Activated CD4-positive, alpha-beta T cell treated with anti-CD3 and anti-CD28 coated beads, Interleukin-2, amount 10 ng/mL, durations not matched to agents 24 days and 14 days (primary cell): ENCODE measurements around the gene KRT1. TPM values are rescaled to one million over a fixed set of nuclear protein-coding genes. Genes with fewer than 3 reads are reported as not detected.
"Not testable (repeated sequence)": the region's sequence is repeated elsewhere in the genome, so short reads cannot be mapped to it uniquely, and the experiment has no call there.

Experiments
- DNase-seq: peaks from one replicate; pipeline ENCODE4 v3.0.0; 2022
- H3K27ac Mint-ChIP-seq: one replicate; pipeline ENCODE4 v1.8.0; 2022; ENCODE audit warnings: mild to moderate bottlenecking, mixed read lengths
- H3K27me3 Mint-ChIP-seq: one replicate; pipeline ENCODE4 v1.8.0; 2022; ENCODE audit warnings: mixed read lengths
- H3K36me3 Mint-ChIP-seq: one replicate; pipeline ENCODE4 v1.8.0; 2022; ENCODE audit warnings: low read depth, mild to moderate bottlenecking, mixed read lengths
- H3K4me1 Mint-ChIP-seq: one replicate; pipeline ENCODE4 v1.8.0; 2021; ENCODE audit warnings: mixed read lengths
- H3K4me3 Mint-ChIP-seq: one replicate; pipeline ENCODE4 v1.8.0; 2022; ENCODE audit warnings: mild to moderate bottlenecking, moderate library complexity, mixed read lengths
- H3K9me3 Mint-ChIP-seq: one replicate; pipeline ENCODE4 v1.8.0; 2021; ENCODE audit warnings: mixed read lengths
- intact Hi-C: fragments of 100-400 bp; cut with micrococcal nuclease; formaldehyde crosslinking; loops from one replicate; pipeline ENCODE4 v1.15.1; 2023
- total RNA-seq: library from RNA; stranded (reverse); gene quantifications from 2 replicates; pipeline ENCODE4 v1.2.3, GENCODE V29; 2022

KRT1 gene
- total RNA-seq, 1 donor from 2014 or later = not detected

- H3K27ac Mint-ChIP-seq, H3K9me3 Mint-ChIP-seq, H3K36me3 Mint-ChIP-seq, H3K4me1 Mint-ChIP-seq, H3K4me3 Mint-ChIP-seq, DNase-seq, intact Hi-C loops: not testable (repeated sequence)
- H3K27me3 Mint-ChIP-seq = peaks cover 16% of the 10 kb centered on the region
Measured at GRCh38 chr12:52669941-52670340, 10.3 kb downstream of the KRT1 start.

- intact Hi-C loops = no loop called here
Measured at GRCh38 chr12:52669426-52669825, 10.8 kb downstream of the KRT1 start.

DNA sequence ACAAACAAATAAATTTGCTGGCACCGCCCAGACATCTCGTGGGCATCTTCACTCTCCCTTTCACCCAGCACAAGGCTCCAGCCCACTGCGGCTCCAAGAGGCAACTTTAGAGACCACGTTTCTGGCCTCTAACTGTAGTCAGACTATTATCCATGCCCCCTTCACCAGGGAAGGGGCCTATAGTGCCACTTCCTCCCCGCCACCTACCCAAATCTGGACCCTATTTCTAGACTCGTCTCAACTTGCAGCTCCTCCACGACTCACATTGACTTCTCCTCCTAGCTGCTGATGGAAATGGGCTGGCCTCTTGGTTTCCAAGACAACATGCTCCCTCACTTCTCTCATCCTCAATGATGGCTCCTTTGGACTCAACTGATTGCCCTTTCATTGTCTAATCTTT lies 12.3 kb downstream of the KRT1 start:
- no peaks in the 10 kb centered on the region for H3K4me1 Mint-ChIP-seq
- no peak overlapping the region for H3K4me3 Mint-ChIP-seq
- H3K27me3 Mint-ChIP-seq = peaks cover 20% of the 10 kb centered on the region
- no peaks in the 10 kb centered on the region for H3K36me3 Mint-ChIP-seq
- H3K9me3 Mint-ChIP-seq = no peaks in the 10 kb centered on the region
- H3K27ac Mint-ChIP-seq = no peak overlapping the region
- intact Hi-C loops = no loop called here
- DNase-seq = no peak

More at GRCh38 chr12:52669426-52669825, 10.8 kb downstream of the KRT1 start:
- H3K27me3 Mint-ChIP-seq = peaks cover 16% of the 10 kb centered on the region
- no peak overlapping the region for H3K4me3 Mint-ChIP-seq
- no peaks in the 10 kb centered on the region for H3K36me3 Mint-ChIP-seq
- no peaks in the 10 kb centered on the region for H3K9me3 Mint-ChIP-seq
- DNase-seq = no peak
- no peaks in the 10 kb centered on the region for H3K4me1 Mint-ChIP-seq
- H3K27ac Mint-ChIP-seq = no peak overlapping the region

DNA sequence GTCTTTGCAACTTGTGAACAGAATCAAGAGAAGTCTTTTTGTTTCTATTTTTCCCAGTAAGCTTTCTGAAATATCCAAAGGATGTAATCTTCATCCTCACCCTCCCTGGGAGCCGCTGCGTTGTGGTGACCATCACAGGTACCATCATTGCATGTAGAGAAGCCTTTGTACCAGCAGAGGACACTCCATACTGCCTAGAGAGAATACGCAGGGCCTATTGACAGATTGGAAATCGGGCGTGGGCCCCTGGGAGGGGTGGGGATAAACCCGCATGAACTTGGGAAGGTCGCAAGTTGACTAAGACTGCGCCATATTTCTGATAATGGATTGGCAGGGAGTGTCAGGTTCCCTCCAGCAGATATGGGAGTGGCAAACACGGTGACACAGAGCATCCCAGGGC lies 12.7 kb downstream of the KRT1 start:
- DNase-seq = no peak
- intact Hi-C loops = no loop called here
- Mint-ChIP-seq H3K4me3 (no peak overlapping the region), H3K4me1 (no peaks in the 10 kb centered on the region), H3K9me3 (no peaks in the 10 kb centered on the region), H3K27me3 (peaks cover 20% of the 10 kb centered on the region), H3K27ac (no peak overlapping the region), H3K36me3 (no peaks in the 10 kb centered on the region)

GRCh38 chr12:52666471-52666870 lies 13.7 kb downstream of the KRT1 start:
- Mint-ChIP-seq H3K4me1 (peaks cover 3% of the 10 kb centered on the region), H3K4me3 (no peak overlapping the region), H3K9me3 (no peaks in the 10 kb centered on the region), H3K36me3 (no peaks in the 10 kb centered on the region), H3K27ac (no peak overlapping the region), H3K27me3 (peaks cover 20% of the 10 kb centered on the region)
- DNase-seq = no peak
- intact Hi-C loops = no loop called here

- Mint-ChIP-seq H3K27ac (no peak overlapping the region), H3K36me3 (no peaks in the 10 kb centered on the region), H3K4me3 (no peak overlapping the region), H3K9me3 (no peaks in the 10 kb centered on the region), H3K4me1 (peaks cover 3% of the 10 kb centered on the region), H3K27me3 (peaks cover 16% of the 10 kb centered on the region)
- DNase-seq = no peak
- intact Hi-C loops = no loop called here
Measured at GRCh38 chr12:52663420-52663819, 16.8 kb downstream of the KRT1 start.

DNA sequence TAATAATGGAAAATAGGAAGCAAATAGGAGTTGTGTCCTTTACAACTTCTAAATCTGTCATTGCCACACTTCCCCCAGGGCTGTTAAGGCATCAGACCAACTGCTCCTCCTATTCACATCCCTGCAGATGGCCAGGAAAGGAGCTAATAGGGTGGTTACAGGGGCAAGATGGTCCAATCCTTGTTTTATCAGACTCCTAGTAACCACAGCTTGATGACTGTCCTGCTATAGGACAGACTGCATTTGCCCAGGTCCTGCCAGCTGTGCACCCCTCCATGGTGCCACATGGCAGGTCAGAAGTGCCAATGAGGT lies 17.3 kb downstream of the KRT1 start:
- DNase-seq = no peak
- peaks cover 18% of the 10 kb centered on the region for H3K27me3 Mint-ChIP-seq
- no peaks in the 10 kb centered on the region for H3K9me3 Mint-ChIP-seq
- no peak overlapping the region for H3K4me3 Mint-ChIP-seq
- H3K36me3 Mint-ChIP-seq = no peaks in the 10 kb centered on the region
- H3K4me1 Mint-ChIP-seq = peaks cover 3% of the 10 kb centered on the region
- H3K27ac Mint-ChIP-seq = no peak overlapping the region
- intact Hi-C loops = no loop called here

DNA sequence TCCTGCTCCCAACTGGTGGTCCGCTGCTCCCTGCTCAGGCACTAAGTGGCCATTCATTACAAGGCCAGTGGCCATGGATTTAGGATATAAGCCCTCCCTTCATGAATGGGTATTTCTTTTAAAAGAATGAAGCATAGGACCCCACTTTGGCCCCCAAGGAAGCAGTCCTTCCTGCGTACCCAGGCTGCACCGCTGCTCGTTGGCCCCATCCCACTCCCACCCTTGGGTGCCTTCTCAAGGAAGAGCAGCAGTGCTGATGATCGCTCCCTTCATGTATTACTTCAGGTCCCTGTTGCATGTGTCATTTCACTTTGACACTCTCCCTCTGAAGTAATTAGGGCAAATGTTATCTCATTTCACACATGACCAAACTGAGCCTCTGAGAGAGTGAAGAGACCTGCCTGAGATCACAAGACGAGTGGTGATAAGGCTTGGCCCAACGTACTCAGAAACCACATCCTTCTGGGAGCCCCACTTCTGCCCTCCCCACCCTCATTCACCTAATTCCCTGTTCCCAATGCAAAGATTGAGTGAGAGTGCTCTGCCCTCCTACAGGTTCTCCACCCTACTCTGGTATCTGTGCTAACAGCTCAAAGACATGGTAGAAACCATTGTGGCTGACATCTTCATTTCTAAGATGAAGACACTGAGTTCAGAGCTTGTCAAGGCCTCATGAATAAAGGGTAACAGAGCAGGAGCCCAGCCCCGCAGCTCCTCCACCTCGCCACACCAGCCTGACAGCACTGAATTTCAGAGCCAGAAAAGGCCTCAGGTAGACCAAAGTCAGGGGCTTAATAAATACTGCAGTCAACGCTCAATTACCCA lies 17.9 kb downstream of the KRT1 start:
- H3K27ac Mint-ChIP-seq = no peak overlapping the region
- H3K36me3 Mint-ChIP-seq = no peaks in the 10 kb centered on the region
- no peak overlapping the region for H3K4me3 Mint-ChIP-seq
- H3K9me3 Mint-ChIP-seq = no peaks in the 10 kb centered on the region
- DNase-seq = no peak
- intact Hi-C loops = no loop called here
- H3K27me3 Mint-ChIP-seq = peaks cover 23% of the 10 kb centered on the region
- H3K4me1 Mint-ChIP-seq = peaks cover 3% of the 10 kb centered on the region

DNA sequence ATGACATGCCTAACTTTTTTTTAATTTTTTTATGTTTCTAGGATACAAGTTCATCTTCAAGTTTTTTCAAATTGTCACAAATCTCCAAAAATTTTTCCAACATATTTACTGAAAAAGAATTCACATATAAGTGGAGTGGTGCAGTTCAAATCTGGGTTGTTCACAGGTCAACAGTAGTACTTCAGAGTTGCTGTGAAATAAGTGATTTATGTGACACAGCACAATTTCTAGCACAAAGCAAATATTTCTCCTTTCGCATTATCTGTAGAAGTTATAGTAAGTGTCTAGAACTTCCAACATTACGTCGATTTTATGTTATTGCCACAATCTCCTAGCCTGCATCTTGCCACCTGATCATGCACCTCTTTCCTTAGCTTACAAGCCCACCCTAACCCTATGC lies 18.5 kb downstream of the KRT1 start:
- no peak overlapping the region for H3K4me3 Mint-ChIP-seq
- H3K9me3 Mint-ChIP-seq = no peaks in the 10 kb centered on the region
- H3K4me1 Mint-ChIP-seq = peaks cover 3% of the 10 kb centered on the region
- no peaks in the 10 kb centered on the region for H3K36me3 Mint-ChIP-seq
- no peak overlapping the region for H3K27ac Mint-ChIP-seq
- intact Hi-C loops = no loop called here
- peaks cover 25% of the 10 kb centered on the region for H3K27me3 Mint-ChIP-seq
- DNase-seq = no peak

DNA sequence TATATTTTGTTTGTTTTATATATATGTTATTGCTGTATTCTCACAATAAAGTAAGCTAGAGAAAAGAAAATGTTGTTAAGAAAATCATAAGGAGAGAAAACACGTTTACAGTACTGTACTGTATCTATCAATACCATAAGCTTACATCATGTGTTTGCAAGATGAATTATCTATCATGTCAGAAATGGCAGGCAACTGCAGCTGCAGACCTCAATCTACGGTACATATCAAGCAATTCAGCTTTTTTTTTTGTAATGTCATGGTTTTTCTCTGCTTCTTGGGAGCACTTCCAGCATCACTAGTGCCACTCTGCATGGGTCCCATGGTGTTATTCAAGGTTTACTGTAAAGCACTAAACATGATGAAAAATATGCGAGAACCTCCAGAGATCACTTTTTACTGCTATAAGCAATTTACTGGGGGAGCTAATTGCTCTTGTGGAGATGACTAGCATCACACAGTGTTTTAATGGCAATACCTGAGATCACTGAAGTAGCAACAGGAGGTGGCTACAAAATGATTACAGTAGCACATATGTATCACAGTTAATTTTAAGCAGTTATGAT lies 19.2 kb downstream of the KRT1 start:
- H3K4me1 Mint-ChIP-seq = peaks cover 3% of the 10 kb centered on the region
- peaks cover 27% of the 10 kb centered on the region for H3K27me3 Mint-ChIP-seq
- no peaks in the 10 kb centered on the region for H3K36me3 Mint-ChIP-seq
- DNase-seq = no peak
- intact Hi-C loops = no loop called here
- H3K9me3 Mint-ChIP-seq = no peaks in the 10 kb centered on the region
- no peak overlapping the region for H3K27ac Mint-ChIP-seq
- no peak overlapping the region for H3K4me3 Mint-ChIP-seq

GRCh38 chr12:52659951-52660350 lies 20.3 kb downstream of the KRT1 start:
- peaks cover 29% of the 10 kb centered on the region for H3K27me3 Mint-ChIP-seq
- intact Hi-C loops = no loop called here
- no peak overlapping the region for H3K4me3 Mint-ChIP-seq
- peaks cover 3% of the 10 kb centered on the region for H3K4me1 Mint-ChIP-seq
- no peak overlapping the region for H3K27ac Mint-ChIP-seq
- DNase-seq = no peak
- H3K9me3 Mint-ChIP-seq = no peaks in the 10 kb centered on the region
- no peaks in the 10 kb centered on the region for H3K36me3 Mint-ChIP-seq

DNA sequence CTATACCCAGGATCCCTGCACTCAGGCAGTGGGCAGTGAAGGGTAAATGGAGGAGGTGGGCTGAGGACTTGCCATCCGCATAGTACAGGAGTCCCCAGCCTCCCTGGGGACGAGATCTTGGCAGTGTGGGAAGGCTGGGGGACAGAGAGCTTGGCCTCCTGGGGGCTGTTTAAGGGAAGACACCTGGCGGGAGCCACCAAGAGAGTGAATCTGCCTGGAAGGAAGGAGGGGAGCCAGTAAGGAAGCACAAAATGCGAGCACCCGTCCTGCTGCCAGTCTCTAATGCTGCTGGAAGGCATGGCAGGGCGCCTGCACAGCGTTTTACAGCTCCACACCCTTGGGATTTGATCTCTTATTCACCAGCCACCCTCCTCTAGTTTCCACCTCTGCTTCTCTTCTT lies 20.8 kb downstream of the KRT1 start:
- Mint-ChIP-seq H3K36me3 (no peaks in the 10 kb centered on the region), H3K27me3 (peaks cover 34% of the 10 kb centered on the region), H3K4me1 (peaks cover 3% of the 10 kb centered on the region), H3K27ac (no peak overlapping the region), H3K9me3 (no peaks in the 10 kb centered on the region), H3K4me3 (no peak overlapping the region)
- intact Hi-C loops = no loop called here
- no peak for DNase-seq

- H3K36me3 Mint-ChIP-seq = no peaks in the 10 kb centered on the region
- peaks cover 35% of the 10 kb centered on the region for H3K27me3 Mint-ChIP-seq
- DNase-seq = no peak
- H3K27ac Mint-ChIP-seq = no peak overlapping the region
- intact Hi-C loops = no loop called here
- H3K4me3 Mint-ChIP-seq = no peak overlapping the region
- peaks cover 3% of the 10 kb centered on the region for H3K4me1 Mint-ChIP-seq
- H3K9me3 Mint-ChIP-seq = no peaks in the 10 kb centered on the region
Measured at GRCh38 chr12:52658196-52658595, 22.0 kb downstream of the KRT1 start.

GRCh38 chr12:52657250-52657902 lies 22.8 kb downstream of the KRT1 start:
- peaks cover 35% of the 10 kb centered on the region for H3K27me3 Mint-ChIP-seq
- intact Hi-C loops = no loop called here
- no peaks in the 10 kb centered on the region for H3K36me3 Mint-ChIP-seq
- no peak for DNase-seq
- H3K4me1 Mint-ChIP-seq = peaks cover 2% of the 10 kb centered on the region
- no peak overlapping the region for H3K27ac Mint-ChIP-seq
- no peaks in the 10 kb centered on the region for H3K9me3 Mint-ChIP-seq
- no peak overlapping the region for H3K4me3 Mint-ChIP-seq
